ENCODE data around the gene NBDY.
"Not testable (repeated sequence)": the region's sequence is repeated elsewhere in the genome, so short reads cannot be mapped to it uniquely, and the experiment has no call there.

NBDY gene

GRCh38 chrX:56764975-56765791, 36.1 kb downstream of the NBDY start:
- DNase-seq, result no peak

- no peak for DNase-seq
Measured at GRCh38 chrX:56765811-56766553, 36.9 kb downstream of the NBDY start.

- no peak for DNase-seq
Measured at GRCh38 chrX:56766554-56767347, 37.7 kb downstream of the NBDY start.

GRCh38 chrX:56767348-56768119, 38.5 kb downstream of the NBDY start:
- not testable (repeated sequence) for DNase-seq

GRCh38 chrX:56768120-56768660, 39.1 kb downstream of the NBDY start:
- not testable (repeated sequence) for DNase-seq

- DNase-seq, result not testable (repeated sequence)
Measured at GRCh38 chrX:56772675-56773521, 43.9 kb downstream of the NBDY start.

- not testable (repeated sequence) for DNase-seq
Measured at GRCh38 chrX:56773522-56774060, 44.5 kb downstream of the NBDY start.

GRCh38 chrX:56778099-56778923, 49.3 kb downstream of the NBDY start:
- not testable (repeated sequence) for DNase-seq

GRCh38 chrX:56778924-56779468, 50.0 kb downstream of the NBDY start:
- not testable (repeated sequence) for DNase-seq

- DNase-seq, result not testable (repeated sequence)
Measured at GRCh38 chrX:56780681-56781649, 51.9 kb downstream of the NBDY start.

- no peak for DNase-seq
Measured at GRCh38 chrX:56782352-56782751, 53.3 kb downstream of the NBDY start.

GRCh38 chrX:56782791-56783449, 53.9 kb downstream of the NBDY start:
- DNase-seq, result no peak

- no peak for DNase-seq
Measured at GRCh38 chrX:56783450-56783831, 54.4 kb downstream of the NBDY start.

- DNase-seq, result no peak
Measured at GRCh38 chrX:56783996-56784620, 55.1 kb downstream of the NBDY start.

GRCh38 chrX:56784666-56785065, 55.6 kb downstream of the NBDY start:
- no peak for DNase-seq

GRCh38 chrX:56785442-56785841, 56.4 kb downstream of the NBDY start:
- DNase-seq, result no peak
